Central memory CD8-positive, alpha-beta T cell (primary cell): ENCODE results near the gene ACHE.

Source experiments
- ATAC-seq: fragments of 150-1000 bp; cut with Tn5 transposase; replicated peaks from 2 replicates; pipeline ENCODE4 v1.10.0; 2022; ENCODE audit warnings: mild to moderate bottlenecking, moderate FRiP score, moderate number of reproducible peaks; ENCODE audit not compliant: poor library complexity, severe bottlenecking; ENCODE audit errors: extremely low read depth
- DNase-seq, 2 donors: peaks; one replicate each; pipeline ENCODE4 v3.0.0; 2021; ENCODE audit warnings: low spot score in 2 of 2
- H3K27ac Mint-ChIP-seq: one replicate; pipeline ENCODE4 v1.8.0; 2022; ENCODE audit warnings: low read depth, mild to moderate bottlenecking, moderate library complexity, mixed read lengths
- H3K27me3 Mint-ChIP-seq: one replicate; pipeline ENCODE4 v1.8.0; 2022; ENCODE audit warnings: mixed read lengths
- H3K36me3 Mint-ChIP-seq: one replicate; pipeline ENCODE4 v1.8.0; 2022; ENCODE audit warnings: mild to moderate bottlenecking, moderate library complexity, mixed read lengths; ENCODE audit not compliant: insufficient read depth
- H3K4me1 Mint-ChIP-seq: one replicate; pipeline ENCODE4 v1.8.0; 2022; ENCODE audit warnings: mixed read lengths
- H3K4me3 Mint-ChIP-seq: one replicate; pipeline ENCODE4 v1.8.0; 2022; ENCODE audit warnings: mild to moderate bottlenecking, moderate library complexity, mixed read lengths
- H3K9me3 Mint-ChIP-seq: one replicate; pipeline ENCODE4 v1.8.0; 2022; ENCODE audit warnings: mixed read lengths

ACHE gene

GRCh38 chr7:100894860-100895700, 608 bp downstream of the ACHE start:
- ATAC-seq, result no peak
- peaks cover 63% of the 10 kb centered on the region for H3K27me3 Mint-ChIP-seq
- peaks cover 20% of the 10 kb centered on the region for H3K4me1 Mint-ChIP-seq
- no peaks in the 10 kb centered on the region for H3K9me3 Mint-ChIP-seq
- DNase-seq, result peak in 1 of 2 donors; percentile 55
- peaks cover 11% of the 10 kb centered on the region for H3K36me3 Mint-ChIP-seq
- peak overlapping the region; percentile 78 for H3K4me3 Mint-ChIP-seq
- peak overlapping the region; percentile 78 for H3K27ac Mint-ChIP-seq

- Mint-ChIP-seq H3K36me3 (peaks cover 15% of the 10 kb centered on the region), H3K4me1 (peaks cover 23% of the 10 kb centered on the region), H3K9me3 (no peaks in the 10 kb centered on the region), H3K4me3 (peak overlapping the region; percentile 42), H3K27me3 (peaks cover 58% of the 10 kb centered on the region), H3K27ac (no peak overlapping the region)
- DNase-seq (no peak), ATAC-seq (no peak)
Measured at GRCh38 chr7:100893910-100894721, 1.6 kb downstream of the ACHE start.

- no peak for ATAC-seq
- peaks cover 27% of the 10 kb centered on the region for H3K4me1 Mint-ChIP-seq
Measured at GRCh38 chr7:100893318-100893895, 2.3 kb downstream of the ACHE start.

GRCh38 chr7:100892364-100893317, 3.0 kb downstream of the ACHE start:
- Mint-ChIP-seq H3K27me3 (peaks cover 48% of the 10 kb centered on the region), H3K9me3 (no peaks in the 10 kb centered on the region), H3K36me3 (peaks cover 20% of the 10 kb centered on the region), H3K4me1 (peaks cover 35% of the 10 kb centered on the region), H3K4me3 (peak overlapping the region; percentile 57), H3K27ac (no peak overlapping the region)
- no peak for DNase-seq
- ATAC-seq, result no peak

More at GRCh38 chr7:100893318-100893895, 2.3 kb downstream of the ACHE start:
- Mint-ChIP-seq H3K4me3 (peak overlapping the region; percentile 42), H3K27ac (no peak overlapping the region), H3K9me3 (no peaks in the 10 kb centered on the region), H3K27me3 (peaks cover 55% of the 10 kb centered on the region), H3K36me3 (peaks cover 18% of the 10 kb centered on the region)
- DNase-seq, result no peak

GRCh38 chr7:100891568-100892247, 4.0 kb downstream of the ACHE start:
- H3K27me3 Mint-ChIP-seq, result peaks cover 45% of the 10 kb centered on the region
- peak overlapping the region; percentile 57 for H3K4me3 Mint-ChIP-seq
- H3K9me3 Mint-ChIP-seq, result no peaks in the 10 kb centered on the region
- DNase-seq (no peak), ATAC-seq (no peak)
- peaks cover 44% of the 10 kb centered on the region for H3K4me1 Mint-ChIP-seq
- peaks cover 27% of the 10 kb centered on the region for H3K36me3 Mint-ChIP-seq
- H3K27ac Mint-ChIP-seq, result no peak overlapping the region

GRCh38 chr7:100890653-100891567, 4.8 kb downstream of the ACHE start:
- ATAC-seq (no peak), DNase-seq (no peak)
- Mint-ChIP-seq H3K27me3 (peaks cover 38% of the 10 kb centered on the region), H3K4me3 (peak overlapping the region; percentile 77), H3K36me3 (peaks cover 32% of the 10 kb centered on the region), H3K27ac (no peak overlapping the region), H3K4me1 (peaks cover 47% of the 10 kb centered on the region), H3K9me3 (no peaks in the 10 kb centered on the region)

- no peak for ATAC-seq
- Mint-ChIP-seq H3K27ac (no peak within 1 kb of the TSS), H3K36me3 (peaks cover 45% of the 10 kb centered on the region), H3K9me3 (no peaks in the 10 kb centered on the region), H3K4me3 (peak within 1 kb of the TSS; percentile 77), H3K27me3 (peaks cover 30% of the 10 kb centered on the region), H3K4me1 (peaks cover 62% of the 10 kb centered on the region)
- peak in 1 of 2 donors; percentile 49 for DNase-seq
Measured at GRCh38 chr7:100888988-100889750, 6.5 kb downstream of the ACHE start, which contains the start of gene UFSP1. Gene UFSP1, minus strand, starts transcription at chr7:100889715. Its CDS starts 444 bp downstream, at chr7:100889271.

GRCh38 chr7:100888291-100888987, 7.2 kb downstream of the ACHE start:
- H3K27ac Mint-ChIP-seq, result no peak overlapping the region
- peaks cover 24% of the 10 kb centered on the region for H3K27me3 Mint-ChIP-seq
- peaks cover 50% of the 10 kb centered on the region for H3K36me3 Mint-ChIP-seq
- peaks cover 65% of the 10 kb centered on the region for H3K4me1 Mint-ChIP-seq
- H3K9me3 Mint-ChIP-seq, result no peaks in the 10 kb centered on the region
- no peak for ATAC-seq
- DNase-seq, result no peak
- H3K4me3 Mint-ChIP-seq, result peak overlapping the region; percentile 77

- ATAC-seq (no peak), DNase-seq (peak in 1 of 2 donors; percentile 47)
- H3K9me3 Mint-ChIP-seq, result no peaks in the 10 kb centered on the region
- H3K27me3 Mint-ChIP-seq, result peaks cover 19% of the 10 kb centered on the region
- H3K4me1 Mint-ChIP-seq, result peaks cover 69% of the 10 kb centered on the region
- peaks cover 55% of the 10 kb centered on the region for H3K36me3 Mint-ChIP-seq
- peak overlapping the region; percentile 88 for H3K27ac Mint-ChIP-seq
- H3K4me3 Mint-ChIP-seq, result peak overlapping the region; percentile 77
Measured at GRCh38 chr7:100887516-100888290, 8.0 kb downstream of the ACHE start.
